ENCODE measurements around the gene TMEM132C. TPM values are rescaled to one million over a fixed set of nuclear protein-coding genes. Genes with fewer than 3 reads are reported as not detected.

The TMEM132C gene
- total RNA-seq, 1 experiment from 2014 or later = not detected

GRCh38 chr12:128235635-128236417 is 31.1 kb upstream of the TMEM132C start:
- no TSS peak for BruUV-seq (replicated peaks)
- intact Hi-C loops (cut with micrococcal nuclease) = no loop called here

GRCh38 chr12:128236525-128236924 is 30.4 kb upstream of the TMEM132C start:
- ChIA-PET CTCF (no interaction called here), POLR2A (ENCODE audit: unreplicated experiment) (no interaction called here)
- no peak overlapping the region for H3K9ac ChIP-seq (ENCODE audit: low read length)
- H3K79me2 ChIP-seq (ENCODE audit: low read length) = no peaks in the 10 kb centered on the region
- no peak for TF ChIP-seq EZH2phosphoT487 (IDR thresholded peaks at IDR 0.05; ENCODE audit: borderline replicate concordance, low read length)
- H3K27me3 ChIP-seq (ENCODE audit: low read length) = peaks cover 13% of the 10 kb centered on the region; the same call in 1 of the 2 replicates
- no peaks in the 10 kb centered on the region for H3K4me1 ChIP-seq (ENCODE audit: insufficient read depth, low read length)
- H3K27ac ChIP-seq (ENCODE audit: low read length) = no peak overlapping the region
- no peaks in the 10 kb centered on the region for H3K9me3 ChIP-seq (ENCODE audit: low read length)
- H3K36me3 ChIP-seq (ENCODE audit: low read depth, low read length) = no peaks in the 10 kb centered on the region
- H2AFZ ChIP-seq (ENCODE audit: low read length) = no peak overlapping the region
- H3K4me3 ChIP-seq (ENCODE audit: low read length) = no peak overlapping the region
- no peaks in the 10 kb centered on the region for H3K9me2 ChIP-seq (replicated peaks; ENCODE audit: low read length)
- no peak for ATAC-seq
- H4K20me1 ChIP-seq (ENCODE audit: low read length) = no peaks in the 10 kb centered on the region
- no peak overlapping the region for H3K4me2 ChIP-seq (ENCODE audit: low read length)
- no TSS peak for BruUV-seq (replicated peaks)
- intact Hi-C loops (cut with micrococcal nuclease) = no loop called here
- no peak for DNase-seq
- no peaks in the 10 kb centered on the region for H3F3A ChIP-seq (ENCODE audit: low read length, unreplicated experiment)

More at GRCh38 chr12:128235635-128236417, 31.1 kb upstream of the TMEM132C start:
- no peaks in the 10 kb centered on the region for H3K4me1 ChIP-seq (ENCODE audit: insufficient read depth, low read length)
- no peak overlapping the region for H3K4me2 ChIP-seq (ENCODE audit: low read length)
- no peaks in the 10 kb centered on the region for H3F3A ChIP-seq (ENCODE audit: low read length, unreplicated experiment)
- H3K9me3 ChIP-seq (ENCODE audit: low read length) = no peaks in the 10 kb centered on the region
- ATAC-seq = no peak
- H3K36me3 ChIP-seq (ENCODE audit: low read depth, low read length) = no peaks in the 10 kb centered on the region
- H2AFZ ChIP-seq (ENCODE audit: low read length) = no peak overlapping the region
- no peaks in the 10 kb centered on the region for H4K20me1 ChIP-seq (ENCODE audit: low read length)
- H3K79me2 ChIP-seq (ENCODE audit: low read length) = no peaks in the 10 kb centered on the region
- H3K27ac ChIP-seq (ENCODE audit: low read length) = no peak overlapping the region
- DNase-seq = no peak
- POLR2A ChIA-PET (ENCODE audit: unreplicated experiment) = interaction anchor here (0.6 kb wide), 1 partner anchor 683 kb away, joined by 4 read pairs; no protein-coding TSS in a partner anchor
- H3K4me3 ChIP-seq (ENCODE audit: low read length) = no peak overlapping the region
- H3K9ac ChIP-seq (ENCODE audit: low read length) = no peak overlapping the region
- CTCF ChIA-PET = no interaction called here
- H3K9me2 ChIP-seq (replicated peaks; ENCODE audit: low read length) = no peaks in the 10 kb centered on the region
- TF ChIP-seq EZH2 (IDR thresholded peaks at IDR 0.05; ENCODE audit: low read length, unreplicated experiment) = no peak
- peaks cover 13% of the 10 kb centered on the region; the same call in 1 of the 2 replicates for H3K27me3 ChIP-seq (ENCODE audit: low read length)

GRCh38 chr12:128240745-128241144 is 26.2 kb upstream of the TMEM132C start:
- Histone ChIP-seq H3F3A (ENCODE audit: low read length, unreplicated experiment) (no peaks in the 10 kb centered on the region), H3K4me2 (ENCODE audit: low read length) (no peak overlapping the region), H3K27ac (ENCODE audit: low read length) (no peak overlapping the region), H3K36me3 (ENCODE audit: low read depth, low read length) (no peaks in the 10 kb centered on the region), H3K27me3 (ENCODE audit: low read length) (peaks cover 5% of the 10 kb centered on the region; the same call in 1 of the 2 replicates), H4K20me1 (ENCODE audit: low read length) (no peaks in the 10 kb centered on the region), H3K9me2 (replicated peaks; ENCODE audit: low read length) (no peaks in the 10 kb centered on the region), H3K4me1 (ENCODE audit: insufficient read depth, low read length) (no peaks in the 10 kb centered on the region), H2AFZ (ENCODE audit: low read length) (no peak overlapping the region), H3K9ac (ENCODE audit: low read length) (no peak overlapping the region), H3K79me2 (ENCODE audit: low read length) (no peaks in the 10 kb centered on the region), H3K4me3 (ENCODE audit: low read length) (no peak overlapping the region), H3K9me3 (ENCODE audit: low read length) (no peaks in the 10 kb centered on the region)
- no peak for ATAC-seq
- TF ChIP-seq CTCF (conservative IDR thresholded peaks at IDR 0.05; ENCODE audit: low read depth, low read length) (no peak), EZH2phosphoT487 (IDR thresholded peaks at IDR 0.05; ENCODE audit: borderline replicate concordance, low read length) (no peak), EZH2 (IDR thresholded peaks at IDR 0.05; ENCODE audit: low read length, unreplicated experiment) (no peak)
- no TSS peak for BruUV-seq (replicated peaks)
- ChIA-PET CTCF (no interaction called here), POLR2A (ENCODE audit: unreplicated experiment) (no interaction called here)
- intact Hi-C loops (cut with micrococcal nuclease) = no loop called here
- DNase-seq = no peak
